Renal cortical epithelial cell (primary cell): ENCODE data around the gene APRT. TPM values are rescaled to one million over a fixed set of nuclear protein-coding genes. Genes with fewer than 3 reads are reported as not detected.
"Not testable (repeated sequence)": the region's sequence is repeated elsewhere in the genome, so short reads cannot be mapped to it uniquely, and the experiment has no call there.

Source experiments
- DNase-seq: peaks from one replicate; pipeline ENCODE4 v3.0.0-alpha.2; 2011; ENCODE audit warnings: low read depth
- total RNA-seq: library from RNA; depleted of rRNA; stranded (reverse); fragments of >200 nt; gene quantifications from 2 replicates; pipeline ENCODE4 v1.2.3, GENCODE V29; 2014

APRT gene
- total RNA-seq, 1 donor from 2014 or later: 55.4 TPM

GRCh38 chr16:88842308-88842756, 30.6 kb upstream of the APRT start:
- DNase-seq: no peak

DNA sequence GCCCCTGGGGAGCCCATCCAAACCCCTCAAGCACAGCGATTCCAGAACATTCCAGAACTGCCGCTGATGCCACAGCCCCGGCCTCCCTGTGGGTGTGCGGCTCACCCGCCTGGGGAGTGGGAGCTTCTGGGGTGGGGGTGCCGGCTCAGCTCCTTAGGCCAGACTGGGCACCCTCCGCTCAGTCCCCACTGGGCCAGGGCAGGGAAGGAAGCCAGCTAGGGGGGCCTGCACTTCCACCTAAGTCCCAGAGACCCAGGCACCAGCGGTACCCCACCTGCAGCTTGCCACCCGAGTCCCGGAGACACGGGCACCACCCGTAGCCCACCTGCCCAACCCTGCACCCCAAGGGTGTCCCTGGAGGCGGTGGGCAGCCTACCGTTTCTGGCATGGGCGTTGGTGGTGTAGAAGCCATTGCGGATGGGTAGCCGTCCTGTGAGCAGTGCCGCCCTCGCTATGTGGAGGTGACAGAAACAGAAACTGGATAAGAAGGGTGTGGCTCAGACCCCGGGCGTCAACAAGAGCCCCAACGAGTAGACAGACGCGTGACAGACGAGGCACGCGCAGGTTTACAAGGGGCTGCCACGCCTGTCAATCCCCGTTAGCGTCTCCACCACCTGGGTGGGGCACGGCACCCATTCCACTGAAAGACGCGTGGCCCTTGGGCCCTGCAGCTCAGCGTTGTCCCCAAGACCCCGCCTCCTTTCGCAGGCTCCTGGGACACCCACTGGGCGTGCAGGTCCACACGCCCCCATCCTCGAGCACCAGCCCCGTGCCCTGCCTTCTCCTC, 30.0 kb upstream of the APRT start:
- no peak for DNase-seq

- DNase-seq: no peak
Observed at GRCh38 chr16:88840600-88841215, 29.0 kb upstream of the APRT start.

- DNase-seq: no peak
Observed at GRCh38 chr16:88839745-88840599, 28.2 kb upstream of the APRT start.

GRCh38 chr16:88839026-88839529, 27.4 kb upstream of the APRT start:
- DNase-seq: no peak

GRCh38 chr16:88838566-88838965, 26.8 kb upstream of the APRT start:
- no peak for DNase-seq

GRCh38 chr16:88837806-88838205, 26.1 kb upstream of the APRT start:
- DNase-seq: no peak

DNA sequence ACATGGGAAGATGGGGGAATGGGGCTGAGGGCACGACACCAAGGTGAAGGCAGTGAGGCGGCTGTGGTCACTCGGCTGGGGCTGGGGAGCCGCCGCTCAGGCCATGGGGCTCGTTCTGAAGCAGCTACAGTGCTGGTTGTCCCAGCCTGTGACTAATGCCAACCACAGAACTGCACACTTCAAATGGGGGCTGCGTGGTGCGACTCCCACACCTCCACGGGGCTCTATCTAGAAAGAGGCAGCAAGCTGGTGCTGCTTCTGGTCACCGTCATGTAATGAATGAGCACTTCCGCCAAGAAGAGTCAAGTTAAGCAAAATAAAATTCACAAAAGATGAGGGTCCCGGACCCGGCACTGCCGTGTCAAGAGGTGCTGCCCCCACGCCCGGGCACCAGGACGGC, 25.1 kb upstream of the APRT start:
- DNase-seq: no peak

DNA sequence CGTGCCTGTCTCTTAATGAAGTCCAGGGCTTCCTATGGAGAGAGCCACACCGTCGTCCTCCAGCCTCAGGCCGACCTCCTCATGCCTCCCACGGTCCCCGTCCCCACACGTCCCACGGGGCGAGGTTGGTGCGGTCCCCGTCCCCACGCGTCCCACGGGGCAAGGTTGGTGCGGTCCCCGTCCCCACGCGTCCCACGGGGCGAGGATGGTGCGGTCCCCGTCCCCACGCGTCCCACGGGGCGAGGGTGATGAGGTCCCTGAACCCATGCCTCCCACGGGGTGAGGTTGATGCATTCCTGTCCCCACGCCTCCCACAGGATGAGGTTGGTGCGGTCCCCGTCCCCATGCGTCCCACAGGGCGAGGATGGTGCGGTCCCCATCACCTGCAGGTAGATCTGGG, 24.1 kb upstream of the APRT start:
- no peak for DNase-seq

- DNase-seq: no peak
Observed at GRCh38 chr16:88835383-88835782, 23.7 kb upstream of the APRT start.

DNA sequence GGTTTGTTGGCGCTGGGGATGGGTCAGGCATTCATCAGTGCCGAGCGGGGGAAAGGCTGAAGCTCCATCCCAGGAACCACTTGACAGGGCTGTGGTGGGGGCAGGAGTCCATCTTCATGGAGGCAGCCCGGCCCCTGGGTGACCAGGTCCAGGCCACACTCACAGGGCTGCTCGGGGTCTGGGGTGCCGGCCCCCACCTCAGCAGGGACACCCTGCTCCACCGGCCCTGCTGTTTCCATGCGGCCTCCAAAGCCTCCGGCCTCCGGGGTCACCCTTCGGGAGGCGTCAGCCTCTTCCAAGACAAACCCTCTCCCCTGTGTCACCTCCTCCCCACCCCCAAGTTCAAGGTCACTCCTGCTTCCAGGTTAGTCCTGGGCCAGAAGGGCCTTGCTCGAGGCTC, 22.9 kb upstream of the APRT start:
- no peak for DNase-seq

DNA sequence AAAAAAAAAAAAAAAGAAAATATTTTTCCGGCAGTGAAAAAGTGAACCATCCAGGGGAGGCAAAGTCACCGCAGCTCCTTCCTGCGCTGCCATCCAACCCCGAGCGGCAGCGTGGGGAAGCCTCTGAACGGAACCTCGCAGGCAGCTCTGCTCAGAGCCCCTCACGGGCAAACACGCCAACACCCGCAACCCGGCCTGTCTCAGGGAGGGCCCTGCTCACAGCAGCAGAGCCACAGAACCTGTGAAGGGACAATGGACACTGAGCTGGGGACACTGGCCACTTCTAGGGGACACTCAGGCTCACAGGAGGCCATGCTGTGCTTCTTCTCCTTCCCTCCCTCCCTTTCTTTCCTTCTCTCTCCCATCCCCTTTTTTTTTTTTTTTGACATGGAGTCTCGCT, 21.4 kb upstream of the APRT start:
- no peak for DNase-seq

DNA sequence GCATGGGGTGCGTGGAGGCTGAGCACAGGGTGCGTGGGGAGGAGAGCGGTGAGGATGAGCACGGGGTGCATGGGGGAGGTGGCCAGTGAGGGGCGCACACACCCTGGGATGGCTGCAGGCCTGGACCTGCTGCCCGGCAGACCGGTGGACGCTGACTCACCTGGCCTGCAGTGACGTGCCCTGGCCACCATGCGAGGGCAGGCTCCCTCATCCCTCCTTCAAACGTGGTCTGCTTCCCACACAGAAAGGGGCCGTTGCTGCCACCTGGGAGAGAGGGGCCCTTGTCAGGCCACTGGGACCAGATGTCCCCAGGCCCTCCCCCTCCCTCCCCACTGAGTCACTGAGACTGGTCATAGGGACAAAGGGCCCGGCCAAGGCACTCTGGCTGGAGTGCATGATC, 20.1 kb upstream of the APRT start:
- no peak for DNase-seq

GRCh38 chr16:88830783-88831182, 19.1 kb upstream of the APRT start:
- DNase-seq: no peak

- DNase-seq: no peak
Observed at GRCh38 chr16:88830258-88830657, 18.5 kb upstream of the APRT start.

GRCh38 chr16:88828711-88829110, 17.0 kb upstream of the APRT start:
- DNase-seq: no peak

- DNase-seq: no peak
Observed at GRCh38 chr16:88827727-88828126, 16.0 kb upstream of the APRT start.

GRCh38 chr16:88826070-88826840, 14.5 kb upstream of the APRT start:
- no peak for DNase-seq

DNA sequence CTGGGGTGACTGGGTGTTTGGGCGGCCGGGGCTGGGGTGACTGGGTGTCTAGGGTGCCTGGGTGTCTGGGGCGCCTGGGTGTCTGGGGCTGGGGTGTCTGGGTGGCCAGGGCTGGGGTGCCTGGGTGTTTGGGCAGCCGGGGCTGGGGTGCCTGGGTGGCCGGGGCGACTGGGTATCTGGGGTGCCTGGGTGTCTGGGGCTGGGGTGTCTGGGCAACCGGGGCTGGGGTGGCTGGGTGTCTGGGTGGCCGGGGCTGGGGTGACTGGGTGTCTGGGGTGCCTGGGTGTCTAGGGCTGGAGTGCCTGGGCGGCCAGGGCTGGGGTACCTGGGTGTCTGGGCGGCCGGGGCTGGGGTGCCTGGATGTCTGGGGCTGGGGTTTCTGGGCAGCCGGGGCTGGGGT, 13.4 kb upstream of the APRT start:
- no peak for DNase-seq

DNA sequence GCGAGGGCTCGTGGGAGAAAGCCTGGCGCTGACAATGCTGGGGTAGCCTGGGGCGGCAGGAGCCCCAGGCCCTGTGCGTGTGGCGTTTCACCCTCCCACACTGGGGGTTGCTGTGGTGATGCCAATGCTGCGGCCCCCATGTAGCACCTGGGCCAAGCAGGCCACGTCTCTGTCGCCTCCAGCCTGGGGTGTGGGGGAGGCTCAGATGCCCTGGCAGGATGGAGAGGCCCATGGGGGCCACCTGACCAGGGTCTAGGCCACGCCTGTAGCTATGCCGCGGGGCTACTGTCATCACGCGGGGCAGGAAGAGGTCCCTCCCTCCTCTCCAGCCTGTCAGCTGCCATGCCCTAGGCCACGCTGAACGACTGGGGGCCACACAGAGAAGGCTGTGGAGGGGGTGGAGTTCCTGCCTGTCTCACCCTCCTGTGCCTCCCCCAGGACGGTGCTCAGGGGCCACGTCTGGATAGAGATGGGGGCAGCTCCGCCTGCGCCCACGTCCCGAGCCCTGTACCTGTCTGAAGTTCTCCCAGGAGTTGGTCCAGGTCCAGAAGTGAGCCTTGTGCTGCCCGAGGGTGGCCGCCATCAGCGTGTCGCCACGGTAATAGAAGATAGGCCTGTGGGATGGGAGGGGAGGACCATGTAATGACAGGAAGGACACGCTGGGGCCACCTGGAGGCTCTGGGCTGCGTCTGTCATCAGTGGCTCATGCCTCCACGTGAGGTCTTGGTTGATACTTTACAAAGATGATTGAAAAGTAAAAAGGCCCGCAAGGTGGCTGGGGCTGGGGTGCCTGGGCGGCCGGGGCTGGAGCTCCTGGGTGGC, 12.7 kb upstream of the APRT start:
- DNase-seq: no peak

DNA sequence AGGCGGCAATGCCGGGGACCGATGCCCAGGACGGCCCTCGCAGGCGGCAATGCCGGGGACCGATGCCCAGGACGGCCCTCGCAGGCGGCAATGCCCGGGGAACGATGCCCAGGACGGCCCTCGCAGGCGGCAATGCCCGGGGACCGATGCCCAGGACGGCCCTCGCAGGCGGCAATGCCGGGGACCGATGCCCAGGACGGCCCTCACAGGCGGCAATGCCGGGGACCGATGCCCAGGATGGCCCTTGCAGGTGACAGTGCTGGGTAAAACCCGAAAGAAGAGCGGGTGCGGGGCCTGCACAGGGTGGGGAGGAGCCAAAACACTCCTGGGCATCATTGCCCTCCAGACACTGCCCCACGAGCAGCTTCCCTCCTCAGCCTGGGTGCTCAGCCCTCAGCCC, 11.9 kb upstream of the APRT start:
- not testable (repeated sequence) for DNase-seq
